GM23338 (cell line): ENCODE data around the gene ANTXR1. TPM values are rescaled to one million over a fixed set of nuclear protein-coding genes. Genes with fewer than 3 reads are reported as not detected.
A peak's percentile ranks its signal among the peaks of the same experiment; 100 is the strongest.

Experiments used
- ATAC-seq: fragments of 200-7000 bp; cut with Tn5 transposase; 3 replicates; pipeline ENCODE4 v1.9.1; 2020
- DNase-seq: peaks from one replicate; pipeline ENCODE4 v3.0.0-alpha.2; 2015; ENCODE audit warnings: low spot score
- H2AFZ ChIP-seq: fragments of 200-600 bp; sonication (generic); 2 replicates; pipeline ENCODE4 v1.8.0; 2016; ENCODE audit warnings: antibody characterized with exemption, mild to moderate bottlenecking, moderate library complexity
- H3F3A ChIP-seq: fragments of 200-600 bp; sonication (generic); replicated peaks from 2 replicates; pipeline ENCODE4 v1.8.0; 2017; ENCODE audit warnings: antibody characterized with exemption, mixed run types, low read depth
- H3K27ac ChIP-seq: fragments of 200-600 bp; sonication (generic); 2 replicates; pipeline ENCODE4 v1.6.1; 2016; ENCODE audit warnings: low read depth
- H3K27me3 ChIP-seq: fragments of 200-600 bp; sonication (generic); 2 replicates; pipeline ENCODE4 v1.8.0; 2016; ENCODE audit warnings: mild to moderate bottlenecking, mixed run types, moderate library complexity; ENCODE audit not compliant: insufficient read depth
- H3K36me3 ChIP-seq: fragments of 200-600 bp; sonication (generic); 2 replicates; pipeline ENCODE4 v1.8.0; 2016; ENCODE audit warnings: mild to moderate bottlenecking; ENCODE audit not compliant: insufficient read depth
- H3K4me1 ChIP-seq: fragments of 200-600 bp; sonication (generic); 2 replicates; pipeline ENCODE4 v1.8.0; 2016; ENCODE audit warnings: mild to moderate bottlenecking, moderate library complexity; ENCODE audit not compliant: insufficient read depth
- H3K4me2 ChIP-seq: fragments of 200-600 bp; sonication (generic); 2 replicates; pipeline ENCODE4 v1.7.1; 2017; ENCODE audit warnings: mixed run types
- H3K4me3 ChIP-seq: fragments of 200-600 bp; sonication (generic); 2 replicates; pipeline ENCODE4 v1.6.1; 2016; ENCODE audit warnings: mixed run types
- H3K79me2 ChIP-seq: fragments of 200-600 bp; sonication (generic); replicated peaks from 2 replicates; pipeline ENCODE4 v1.8.0; 2017; ENCODE audit warnings: mild to moderate bottlenecking; ENCODE audit not compliant: insufficient read depth
- H3K9me2 ChIP-seq: fragments of 200-600 bp; sonication (generic); 2 replicates; pipeline ENCODE4 v1.8.0; 2017; ENCODE audit not compliant: insufficient read depth
- H4K20me1 ChIP-seq: fragments of 200-600 bp; sonication (generic); replicated peaks from 2 replicates; pipeline ENCODE4 v1.8.0; 2017; ENCODE audit warnings: mild to moderate bottlenecking; ENCODE audit not compliant: insufficient read depth
- H3K27ac Mint-ChIP-seq: 2 replicates; pipeline ENCODE4 v1.8.0; 2020; ENCODE audit warnings: inconsistent platforms, mild to moderate bottlenecking, moderate library complexity, mixed read lengths
- H3K27me3 Mint-ChIP-seq: 3 replicates; pipeline ENCODE4 v1.8.0; 2022; ENCODE audit warnings: low read depth, mild to moderate bottlenecking, moderate library complexity, mixed read lengths, inconsistent platforms; ENCODE audit not compliant: insufficient read depth, poor library complexity
- H3K36me3 Mint-ChIP-seq: 3 replicates; pipeline ENCODE4 v1.8.0; 2021; ENCODE audit warnings: low read depth, mild to moderate bottlenecking, inconsistent platforms, moderate library complexity, mixed read lengths
- H3K4me1 Mint-ChIP-seq: 3 replicates; pipeline ENCODE4 v1.8.0; 2020; ENCODE audit warnings: mild to moderate bottlenecking, inconsistent platforms, mixed read lengths
- H3K4me3 Mint-ChIP-seq: 3 replicates; pipeline ENCODE4 v1.8.0; 2021; ENCODE audit warnings: moderate library complexity, mild to moderate bottlenecking, inconsistent platforms, mixed read lengths
- H3K9me3 Mint-ChIP-seq: 3 replicates; pipeline ENCODE4 v1.8.0; 2020; ENCODE audit warnings: moderate library complexity, mild to moderate bottlenecking, inconsistent platforms, mixed read lengths
- CREB1 ChIP-seq: fragments of 250-450 bp; sonication (Bioruptor Pico); IDR thresholded peaks from 2 replicates; pipeline ENCODE4 v1.5.0; 2020; ENCODE audit warnings: low read depth, mild to moderate bottlenecking, moderate library complexity
- JUNB ChIP-seq: IDR thresholded peaks from one replicate; pipeline ENCODE4 v1.6.1; 2016; ENCODE audit warnings: antibody characterized with exemption; ENCODE audit not compliant: unreplicated experiment
- POLR2AphosphoS5 ChIP-seq: IDR thresholded peaks from 2 replicates; pipeline ENCODE4 v1.6.1; 2016; ENCODE audit warnings: antibody characterized with exemption, low read depth
- ZNF114 ChIP-seq: fragments of 250-450 bp; sonication (Bioruptor Pico); IDR thresholded peaks from 2 replicates; pipeline ENCODE4 v1.5.0; 2020; ENCODE audit warnings: mild to moderate bottlenecking, moderate library complexity
- ZNF331 ChIP-seq: fragments of 250-450 bp; sonication (Bioruptor Pico); IDR thresholded peaks from 2 replicates; pipeline ENCODE4 v1.5.0; 2020; ENCODE audit warnings: low read depth, mild to moderate bottlenecking, moderate library complexity
- long read RNA-seq: library from polyadenylated mRNA; unstranded; transcript quantifications from one replicate; pipeline ENCODE4 v2.0.0, GENCODE V29; 2020; ENCODE audit not compliant: unreplicated experiment
- polyA plus RNA-seq: library from polyadenylated mRNA; unstranded; fragments of >200 nt; fragmentation: Nextera tagmentation; extraction: Ambion mirVana; gene quantifications from 2 replicates; pipeline ENCODE4 v1.2.1, GENCODE V29; 2016
- total RNA-seq: library from RNA; depleted of rRNA; stranded (reverse); fragments of >200 nt; shearing (Covaris generic); gene quantifications from 2 replicates; pipeline ENCODE4 v1.2.3, GENCODE V29; 2014; rRNA removed
- TF ChIP-seq, protein P1 (sequence below): fragments of 250-450 bp; sonication (Bioruptor Pico); IDR thresholded peaks from 2 replicates; pipeline ENCODE4 v1.5.0; 2020; ENCODE audit warnings: mild to moderate bottlenecking, moderate library complexity
- TF ChIP-seq, protein P2 (sequence below), 2 experiments: fragments of 200-600 bp in 1 of 2; sonication (generic) in 1 of 2; conservative IDR thresholded peaks; 2 replicates each; pipeline versions ENCODE4 v1.5.1 to v1.6.1; 2016 to 2017; ENCODE audit warnings: antibody characterized with exemption in 2 of 2, low read depth in 2 of 2, mild to moderate bottlenecking in 2 of 2, moderate library complexity in 1 of 2
- TF ChIP-seq, protein P3 (sequence below): IDR thresholded peaks from one replicate; pipeline ENCODE4 v1.6.1; 2018; ENCODE audit warnings: antibody characterized with exemption; ENCODE audit not compliant: unreplicated experiment

ANTXR1 gene
- total RNA-seq (23.1 and 24.7 TPM in 2 replicates), polyA plus RNA-seq (13.3 and 16.1 TPM in 2 replicates)
- long read RNA-seq, partial matches to known transcripts, result 2 of 14 reads
- long read RNA-seq, other reads (novel, unspliced or antisense), result 9 of 14 reads

DNA sequence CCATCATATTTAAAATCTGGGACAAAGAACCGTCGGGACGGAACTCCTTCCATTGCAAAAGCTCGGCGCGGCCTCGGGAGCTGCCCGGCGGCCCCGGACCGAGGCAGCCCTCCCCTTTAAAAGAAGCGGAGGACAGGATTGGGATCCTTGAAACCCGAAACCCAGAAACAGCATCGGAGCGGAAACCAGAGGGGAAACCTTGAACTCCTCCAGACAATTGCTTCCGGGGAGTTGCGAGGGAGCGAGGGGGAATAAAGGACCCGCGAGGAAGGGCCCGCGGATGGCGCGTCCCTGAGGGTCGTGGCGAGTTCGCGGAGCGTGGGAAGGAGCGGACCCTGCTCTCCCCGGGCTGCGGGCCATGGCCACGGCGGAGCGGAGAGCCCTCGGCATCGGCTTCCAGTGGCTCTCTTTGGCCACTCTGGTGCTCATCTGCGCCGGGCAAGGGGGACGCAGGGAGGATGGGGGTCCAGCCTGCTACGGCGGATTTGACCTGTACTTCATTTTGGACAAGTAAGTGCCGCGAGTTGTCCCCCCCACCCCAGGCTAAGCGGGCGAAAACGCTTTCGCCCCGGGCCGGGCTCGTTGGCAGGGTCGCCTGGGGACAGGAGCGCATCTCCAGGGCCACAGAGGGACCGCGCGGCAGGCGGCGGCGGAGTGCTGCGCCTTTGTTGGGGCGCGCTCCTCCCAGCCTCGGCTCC, at the start of gene ANTXR1:
Gene ANTXR1 (plus strand): TSS at position 38 of the 698 bp plus-strand sequence. CDS start 321 bp downstream, at position 359.
- ATAC-seq (peak; percentile 91), DNase-seq (peak; percentile 93)
- H3K4me3 Mint-ChIP-seq, result peak within 1 kb of the TSS; percentile 80
- Histone ChIP-seq H3K4me1 (peaks cover 15% of the 10 kb centered on the region), H2AFZ (peak within 1 kb of the TSS; percentile 97), H3K36me3 (no peaks in the 10 kb centered on the region), H4K20me1 (no peaks in the 10 kb centered on the region), H3F3A (no peaks in the 10 kb centered on the region), H3K4me3 (peak within 1 kb of the TSS; percentile 77), H3K4me2 (peak within 1 kb of the TSS; percentile 96), H3K79me2 (peaks cover 39% of the 10 kb centered on the region), H3K27me3 (peaks cover 24% of the 10 kb centered on the region), H3K9me2 (no peaks in the 10 kb centered on the region), H3K27ac (no peak within 1 kb of the TSS)
- peak within 1 kb of the TSS; percentile 83 for H3K27ac Mint-ChIP-seq
- H3K9me3 Mint-ChIP-seq, result no peaks in the 10 kb centered on the region
- no peak for TF ChIP-seq CREB1 (CRISPR knock-in tag)
- TF ChIP-seq, protein P1, sequence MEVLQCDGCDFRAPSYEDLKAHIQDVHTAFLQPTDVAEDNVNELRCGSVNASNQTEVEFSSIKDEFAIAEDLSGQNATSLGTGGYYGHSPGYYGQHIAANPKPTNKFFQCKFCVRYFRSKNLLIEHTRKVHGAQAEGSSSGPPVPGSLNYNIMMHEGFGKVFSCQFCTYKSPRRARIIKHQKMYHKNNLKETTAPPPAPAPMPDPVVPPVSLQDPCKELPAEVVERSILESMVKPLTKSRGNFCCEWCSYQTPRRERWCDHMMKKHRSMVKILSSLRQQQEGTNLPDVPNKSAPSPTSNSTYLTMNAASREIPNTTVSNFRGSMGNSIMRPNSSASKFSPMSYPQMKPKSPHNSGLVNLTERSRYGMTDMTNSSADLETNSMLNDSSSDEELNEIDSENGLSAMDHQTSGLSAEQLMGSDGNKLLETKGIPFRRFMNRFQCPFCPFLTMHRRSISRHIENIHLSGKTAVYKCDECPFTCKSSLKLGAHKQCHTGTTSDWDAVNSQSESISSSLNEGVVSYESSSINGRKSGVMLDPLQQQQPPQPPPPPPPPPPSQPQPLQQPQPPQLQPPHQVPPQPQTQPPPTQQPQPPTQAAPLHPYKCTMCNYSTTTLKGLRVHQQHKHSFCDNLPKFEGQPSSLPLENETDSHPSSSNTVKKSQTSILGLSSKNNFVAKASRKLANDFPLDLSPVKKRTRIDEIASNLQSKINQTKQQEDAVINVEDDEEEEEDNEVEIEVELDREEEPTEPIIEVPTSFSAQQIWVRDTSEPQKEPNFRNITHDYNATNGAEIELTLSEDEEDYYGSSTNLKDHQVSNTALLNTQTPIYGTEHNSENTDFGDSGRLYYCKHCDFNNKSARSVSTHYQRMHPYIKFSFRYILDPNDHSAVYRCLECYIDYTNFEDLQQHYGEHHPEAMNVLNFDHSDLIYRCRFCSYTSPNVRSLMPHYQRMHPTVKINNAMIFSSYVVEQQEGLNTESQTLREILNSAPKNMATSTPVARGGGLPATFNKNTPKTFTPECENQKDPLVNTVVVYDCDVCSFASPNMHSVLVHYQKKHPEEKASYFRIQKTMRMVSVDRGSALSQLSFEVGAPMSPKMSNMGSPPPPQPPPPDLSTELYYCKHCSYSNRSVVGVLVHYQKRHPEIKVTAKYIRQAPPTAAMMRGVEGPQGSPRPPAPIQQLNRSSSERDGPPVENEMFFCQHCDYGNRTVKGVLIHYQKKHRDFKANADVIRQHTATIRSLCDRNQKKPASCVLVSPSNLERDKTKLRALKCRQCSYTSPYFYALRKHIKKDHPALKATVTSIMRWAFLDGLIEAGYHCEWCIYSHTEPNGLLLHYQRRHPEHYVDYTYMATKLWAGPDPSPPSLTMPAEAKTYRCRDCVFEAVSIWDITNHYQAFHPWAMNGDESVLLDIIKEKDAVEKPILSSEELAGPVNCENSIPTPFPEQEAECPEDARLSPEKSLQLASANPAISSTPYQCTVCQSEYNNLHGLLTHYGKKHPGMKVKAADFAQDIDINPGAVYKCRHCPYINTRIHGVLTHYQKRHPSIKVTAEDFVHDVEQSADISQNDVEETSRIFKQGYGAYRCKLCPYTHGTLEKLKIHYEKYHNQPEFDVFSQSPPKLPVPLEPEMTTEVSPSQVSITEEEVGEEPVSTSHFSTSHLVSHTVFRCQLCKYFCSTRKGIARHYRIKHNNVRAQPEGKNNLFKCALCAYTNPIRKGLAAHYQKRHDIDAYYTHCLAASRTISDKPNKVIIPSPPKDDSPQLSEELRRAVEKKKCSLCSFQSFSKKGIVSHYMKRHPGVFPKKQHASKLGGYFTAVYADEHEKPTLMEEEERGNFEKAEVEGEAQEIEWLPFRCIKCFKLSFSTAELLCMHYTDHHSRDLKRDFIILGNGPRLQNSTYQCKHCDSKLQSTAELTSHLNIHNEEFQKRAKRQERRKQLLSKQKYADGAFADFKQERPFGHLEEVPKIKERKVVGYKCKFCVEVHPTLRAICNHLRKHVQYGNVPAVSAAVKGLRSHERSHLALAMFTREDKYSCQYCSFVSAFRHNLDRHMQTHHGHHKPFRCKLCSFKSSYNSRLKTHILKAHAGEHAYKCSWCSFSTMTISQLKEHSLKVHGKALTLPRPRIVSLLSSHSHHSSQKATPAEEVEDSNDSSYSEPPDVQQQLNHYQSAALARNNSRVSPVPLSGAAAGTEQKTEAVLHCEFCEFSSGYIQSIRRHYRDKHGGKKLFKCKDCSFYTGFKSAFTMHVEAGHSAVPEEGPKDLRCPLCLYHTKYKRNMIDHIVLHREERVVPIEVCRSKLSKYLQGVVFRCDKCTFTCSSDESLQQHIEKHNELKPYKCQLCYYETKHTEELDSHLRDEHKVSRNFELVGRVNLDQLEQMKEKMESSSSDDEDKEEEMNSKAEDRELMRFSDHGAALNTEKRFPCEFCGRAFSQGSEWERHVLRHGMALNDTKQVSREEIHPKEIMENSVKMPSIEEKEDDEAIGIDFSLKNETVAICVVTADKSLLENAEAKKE, result no peak
- TF ChIP-seq POLR2AphosphoS5, result peak; percentile 64; the same call in 1 of the 2 replicates
- H3K27me3 Mint-ChIP-seq, result peaks cover 13% of the 10 kb centered on the region
- peaks cover 22% of the 10 kb centered on the region for H3K4me1 Mint-ChIP-seq
- no peaks in the 10 kb centered on the region; the same call in 2 of the 3 replicates for H3K36me3 Mint-ChIP-seq

DNA sequence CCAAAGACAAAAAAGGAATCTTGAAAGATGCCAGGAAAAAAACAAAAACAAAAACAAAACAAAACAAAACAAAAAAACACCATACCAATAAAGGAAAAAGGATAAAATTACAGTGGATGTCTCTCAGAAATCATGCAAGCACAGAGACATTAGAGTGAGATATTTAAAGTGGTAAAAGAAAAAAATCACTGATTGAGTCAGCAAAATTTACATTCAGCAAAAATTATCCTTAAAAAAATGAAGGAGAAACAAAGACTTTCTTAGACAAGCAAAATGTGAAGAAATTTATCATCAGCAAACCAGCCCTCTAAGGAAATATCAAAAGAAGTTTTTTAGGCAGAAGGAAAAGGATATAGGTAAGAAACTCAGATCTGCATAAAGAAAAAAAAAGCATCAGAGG, 48.7 kb upstream of the ANTXR1 start:
- no peaks in the 10 kb centered on the region for H3K27me3 ChIP-seq
- H3K4me3 ChIP-seq, result no peak overlapping the region
- H2AFZ ChIP-seq, result no peak overlapping the region
- Mint-ChIP-seq H3K36me3 (no peaks in the 10 kb centered on the region), H3K27me3 (no peaks in the 10 kb centered on the region), H3K27ac (no peak overlapping the region), H3K4me1 (no peaks in the 10 kb centered on the region), H3K9me3 (no peaks in the 10 kb centered on the region), H3K4me3 (no peak overlapping the region)
- H3K27ac ChIP-seq, result no peak overlapping the region
- no peaks in the 10 kb centered on the region for H3K4me1 ChIP-seq
- H4K20me1 ChIP-seq, result no peaks in the 10 kb centered on the region
- H3K36me3 ChIP-seq, result no peaks in the 10 kb centered on the region
- ATAC-seq, result no peak
- no peaks in the 10 kb centered on the region for H3K9me2 ChIP-seq
- H3K79me2 ChIP-seq, result no peaks in the 10 kb centered on the region
- DNase-seq, result no peak
- H3F3A ChIP-seq, result no peaks in the 10 kb centered on the region
- H3K4me2 ChIP-seq, result no peak overlapping the region
- TF ChIP-seq, protein P2, sequence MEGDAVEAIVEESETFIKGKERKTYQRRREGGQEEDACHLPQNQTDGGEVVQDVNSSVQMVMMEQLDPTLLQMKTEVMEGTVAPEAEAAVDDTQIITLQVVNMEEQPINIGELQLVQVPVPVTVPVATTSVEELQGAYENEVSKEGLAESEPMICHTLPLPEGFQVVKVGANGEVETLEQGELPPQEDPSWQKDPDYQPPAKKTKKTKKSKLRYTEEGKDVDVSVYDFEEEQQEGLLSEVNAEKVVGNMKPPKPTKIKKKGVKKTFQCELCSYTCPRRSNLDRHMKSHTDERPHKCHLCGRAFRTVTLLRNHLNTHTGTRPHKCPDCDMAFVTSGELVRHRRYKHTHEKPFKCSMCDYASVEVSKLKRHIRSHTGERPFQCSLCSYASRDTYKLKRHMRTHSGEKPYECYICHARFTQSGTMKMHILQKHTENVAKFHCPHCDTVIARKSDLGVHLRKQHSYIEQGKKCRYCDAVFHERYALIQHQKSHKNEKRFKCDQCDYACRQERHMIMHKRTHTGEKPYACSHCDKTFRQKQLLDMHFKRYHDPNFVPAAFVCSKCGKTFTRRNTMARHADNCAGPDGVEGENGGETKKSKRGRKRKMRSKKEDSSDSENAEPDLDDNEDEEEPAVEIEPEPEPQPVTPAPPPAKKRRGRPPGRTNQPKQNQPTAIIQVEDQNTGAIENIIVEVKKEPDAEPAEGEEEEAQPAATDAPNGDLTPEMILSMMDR (conservative IDR thresholded peaks at IDR 0.05; ENCODE audit: low read depth in 2 of 2), result no peak
- TF ChIP-seq JUNB (no peak), POLR2AphosphoS5 (no peak), ZNF331 (CRISPR knock-in tag) (no peak), ZNF114 (CRISPR knock-in tag) (no peak)
- TF ChIP-seq, protein P3, sequence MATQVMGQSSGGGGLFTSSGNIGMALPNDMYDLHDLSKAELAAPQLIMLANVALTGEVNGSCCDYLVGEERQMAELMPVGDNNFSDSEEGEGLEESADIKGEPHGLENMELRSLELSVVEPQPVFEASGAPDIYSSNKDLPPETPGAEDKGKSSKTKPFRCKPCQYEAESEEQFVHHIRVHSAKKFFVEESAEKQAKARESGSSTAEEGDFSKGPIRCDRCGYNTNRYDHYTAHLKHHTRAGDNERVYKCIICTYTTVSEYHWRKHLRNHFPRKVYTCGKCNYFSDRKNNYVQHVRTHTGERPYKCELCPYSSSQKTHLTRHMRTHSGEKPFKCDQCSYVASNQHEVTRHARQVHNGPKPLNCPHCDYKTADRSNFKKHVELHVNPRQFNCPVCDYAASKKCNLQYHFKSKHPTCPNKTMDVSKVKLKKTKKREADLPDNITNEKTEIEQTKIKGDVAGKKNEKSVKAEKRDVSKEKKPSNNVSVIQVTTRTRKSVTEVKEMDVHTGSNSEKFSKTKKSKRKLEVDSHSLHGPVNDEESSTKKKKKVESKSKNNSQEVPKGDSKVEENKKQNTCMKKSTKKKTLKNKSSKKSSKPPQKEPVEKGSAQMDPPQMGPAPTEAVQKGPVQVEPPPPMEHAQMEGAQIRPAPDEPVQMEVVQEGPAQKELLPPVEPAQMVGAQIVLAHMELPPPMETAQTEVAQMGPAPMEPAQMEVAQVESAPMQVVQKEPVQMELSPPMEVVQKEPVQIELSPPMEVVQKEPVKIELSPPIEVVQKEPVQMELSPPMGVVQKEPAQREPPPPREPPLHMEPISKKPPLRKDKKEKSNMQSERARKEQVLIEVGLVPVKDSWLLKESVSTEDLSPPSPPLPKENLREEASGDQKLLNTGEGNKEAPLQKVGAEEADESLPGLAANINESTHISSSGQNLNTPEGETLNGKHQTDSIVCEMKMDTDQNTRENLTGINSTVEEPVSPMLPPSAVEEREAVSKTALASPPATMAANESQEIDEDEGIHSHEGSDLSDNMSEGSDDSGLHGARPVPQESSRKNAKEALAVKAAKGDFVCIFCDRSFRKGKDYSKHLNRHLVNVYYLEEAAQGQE, result no peak
